Measurements from ENCODE around the gene AFMID. TPM values are rescaled to one million over a fixed set of nuclear protein-coding genes. Genes with fewer than 3 reads are reported as not detected.

The AFMID gene
- total and polyA plus RNA-seq, 2 experiments from 2014 or later: 38.0 to 47.5 TPM

DNA sequence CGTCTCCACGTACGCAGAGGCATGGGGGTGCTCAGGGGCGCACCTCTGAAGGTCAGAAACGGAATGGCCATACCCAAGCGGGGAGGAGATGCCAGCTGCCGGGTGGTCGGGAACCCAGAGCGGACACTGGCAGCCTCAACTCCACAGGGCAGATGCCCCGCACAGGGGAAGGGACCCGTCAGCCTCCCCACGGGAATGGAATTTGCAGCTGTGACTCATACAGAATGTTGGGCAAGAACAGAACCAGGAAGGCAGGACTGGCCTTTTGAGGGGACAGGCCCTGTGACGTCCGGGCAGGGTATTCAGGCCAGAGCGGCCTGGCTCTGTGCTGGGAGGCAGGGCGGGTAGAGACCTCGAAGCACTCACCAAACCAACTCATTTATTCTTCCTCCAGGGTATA, 7.8 kb upstream of the AFMID start:
- Mint-ChIP-seq H3K27me3 (ENCODE audit: insufficient read depth, low read depth, poor library complexity) (peaks cover 9% of the 10 kb centered on the region), H3K4me3 (no peak overlapping the region), H3K9me3 (no peaks in the 10 kb centered on the region; the same call in 2 of the 3 replicates), H3K27ac (no peak overlapping the region), H3K36me3 (ENCODE audit: low read depth) (peaks cover 88% of the 10 kb centered on the region), H3K4me1 (peaks cover 23% of the 10 kb centered on the region)
- Histone ChIP-seq H3F3A (replicated peaks; ENCODE audit: low read depth) (peaks cover 8% of the 10 kb centered on the region; the same call in 1 of the 2 replicates), H3K4me1 (ENCODE audit: insufficient read depth) (peaks cover 3% of the 10 kb centered on the region; the same call in 1 of the 2 replicates), H3K79me2 (replicated peaks; ENCODE audit: insufficient read depth) (0 out of 2 replicates have a peak, but pooled peaks cover 8% of the 10 kb centered on the region), H3K4me3 (no peak overlapping the region), H2AFZ (no peak overlapping the region), H3K27me3 (ENCODE audit: insufficient read depth) (no peaks in the 10 kb centered on the region), H3K36me3 (ENCODE audit: insufficient read depth) (peaks cover 40% of the 10 kb centered on the region), H3K27ac (ENCODE audit: low read depth) (no peak overlapping the region), H3K4me2 (no peak overlapping the region), H4K20me1 (replicated peaks; ENCODE audit: insufficient read depth) (peaks cover 23% of the 10 kb centered on the region), H3K9me2 (ENCODE audit: insufficient read depth) (no peaks in the 10 kb centered on the region)
- DNase-seq (ENCODE audit: low spot score) (no peak), ATAC-seq (no peak)
- TF ChIP-seq POLR2AphosphoS5 (IDR thresholded peaks at IDR 0.05; ENCODE audit: low read depth) (no peak), JUNB (IDR thresholded peaks at IDR 0.05; ENCODE audit: unreplicated experiment) (no peak), ZNF331 (CRISPR knock-in tag; IDR thresholded peaks at IDR 0.05; ENCODE audit: low read depth) (no peak), EZH2 (IDR thresholded peaks at IDR 0.05; ENCODE audit: low read depth, unreplicated experiment) (no peak), EZH2phosphoT487 (IDR thresholded peaks at IDR 0.05; ENCODE audit: unreplicated experiment) (no peak), ZNF114 (CRISPR knock-in tag; IDR thresholded peaks at IDR 0.05) (no peak), CREB1 (CRISPR knock-in tag; IDR thresholded peaks at IDR 0.05; ENCODE audit: low read depth) (no peak), STAT1 (IDR thresholded peaks at IDR 0.05; ENCODE audit: unreplicated experiment) (no peak)
- TF ChIP-seq, protein P1, sequence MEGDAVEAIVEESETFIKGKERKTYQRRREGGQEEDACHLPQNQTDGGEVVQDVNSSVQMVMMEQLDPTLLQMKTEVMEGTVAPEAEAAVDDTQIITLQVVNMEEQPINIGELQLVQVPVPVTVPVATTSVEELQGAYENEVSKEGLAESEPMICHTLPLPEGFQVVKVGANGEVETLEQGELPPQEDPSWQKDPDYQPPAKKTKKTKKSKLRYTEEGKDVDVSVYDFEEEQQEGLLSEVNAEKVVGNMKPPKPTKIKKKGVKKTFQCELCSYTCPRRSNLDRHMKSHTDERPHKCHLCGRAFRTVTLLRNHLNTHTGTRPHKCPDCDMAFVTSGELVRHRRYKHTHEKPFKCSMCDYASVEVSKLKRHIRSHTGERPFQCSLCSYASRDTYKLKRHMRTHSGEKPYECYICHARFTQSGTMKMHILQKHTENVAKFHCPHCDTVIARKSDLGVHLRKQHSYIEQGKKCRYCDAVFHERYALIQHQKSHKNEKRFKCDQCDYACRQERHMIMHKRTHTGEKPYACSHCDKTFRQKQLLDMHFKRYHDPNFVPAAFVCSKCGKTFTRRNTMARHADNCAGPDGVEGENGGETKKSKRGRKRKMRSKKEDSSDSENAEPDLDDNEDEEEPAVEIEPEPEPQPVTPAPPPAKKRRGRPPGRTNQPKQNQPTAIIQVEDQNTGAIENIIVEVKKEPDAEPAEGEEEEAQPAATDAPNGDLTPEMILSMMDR (conservative IDR thresholded peaks at IDR 0.05; ENCODE audit: low read depth in 2 of 2): no peak
- TF ChIP-seq, protein P2, sequence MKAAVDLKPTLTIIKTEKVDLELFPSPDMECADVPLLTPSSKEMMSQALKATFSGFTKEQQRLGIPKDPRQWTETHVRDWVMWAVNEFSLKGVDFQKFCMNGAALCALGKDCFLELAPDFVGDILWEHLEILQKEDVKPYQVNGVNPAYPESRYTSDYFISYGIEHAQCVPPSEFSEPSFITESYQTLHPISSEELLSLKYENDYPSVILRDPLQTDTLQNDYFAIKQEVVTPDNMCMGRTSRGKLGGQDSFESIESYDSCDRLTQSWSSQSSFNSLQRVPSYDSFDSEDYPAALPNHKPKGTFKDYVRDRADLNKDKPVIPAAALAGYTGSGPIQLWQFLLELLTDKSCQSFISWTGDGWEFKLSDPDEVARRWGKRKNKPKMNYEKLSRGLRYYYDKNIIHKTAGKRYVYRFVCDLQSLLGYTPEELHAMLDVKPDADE (IDR thresholded peaks at IDR 0.05): no peak
- TF ChIP-seq, protein P3, sequence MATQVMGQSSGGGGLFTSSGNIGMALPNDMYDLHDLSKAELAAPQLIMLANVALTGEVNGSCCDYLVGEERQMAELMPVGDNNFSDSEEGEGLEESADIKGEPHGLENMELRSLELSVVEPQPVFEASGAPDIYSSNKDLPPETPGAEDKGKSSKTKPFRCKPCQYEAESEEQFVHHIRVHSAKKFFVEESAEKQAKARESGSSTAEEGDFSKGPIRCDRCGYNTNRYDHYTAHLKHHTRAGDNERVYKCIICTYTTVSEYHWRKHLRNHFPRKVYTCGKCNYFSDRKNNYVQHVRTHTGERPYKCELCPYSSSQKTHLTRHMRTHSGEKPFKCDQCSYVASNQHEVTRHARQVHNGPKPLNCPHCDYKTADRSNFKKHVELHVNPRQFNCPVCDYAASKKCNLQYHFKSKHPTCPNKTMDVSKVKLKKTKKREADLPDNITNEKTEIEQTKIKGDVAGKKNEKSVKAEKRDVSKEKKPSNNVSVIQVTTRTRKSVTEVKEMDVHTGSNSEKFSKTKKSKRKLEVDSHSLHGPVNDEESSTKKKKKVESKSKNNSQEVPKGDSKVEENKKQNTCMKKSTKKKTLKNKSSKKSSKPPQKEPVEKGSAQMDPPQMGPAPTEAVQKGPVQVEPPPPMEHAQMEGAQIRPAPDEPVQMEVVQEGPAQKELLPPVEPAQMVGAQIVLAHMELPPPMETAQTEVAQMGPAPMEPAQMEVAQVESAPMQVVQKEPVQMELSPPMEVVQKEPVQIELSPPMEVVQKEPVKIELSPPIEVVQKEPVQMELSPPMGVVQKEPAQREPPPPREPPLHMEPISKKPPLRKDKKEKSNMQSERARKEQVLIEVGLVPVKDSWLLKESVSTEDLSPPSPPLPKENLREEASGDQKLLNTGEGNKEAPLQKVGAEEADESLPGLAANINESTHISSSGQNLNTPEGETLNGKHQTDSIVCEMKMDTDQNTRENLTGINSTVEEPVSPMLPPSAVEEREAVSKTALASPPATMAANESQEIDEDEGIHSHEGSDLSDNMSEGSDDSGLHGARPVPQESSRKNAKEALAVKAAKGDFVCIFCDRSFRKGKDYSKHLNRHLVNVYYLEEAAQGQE (IDR thresholded peaks at IDR 0.05; ENCODE audit: unreplicated experiment): no peak
